Measurements from ENCODE around the gene VRK3. TPM values are rescaled to one million over a fixed set of nuclear protein-coding genes. Genes with fewer than 3 reads are reported as not detected.

VRK3 gene
- total and polyA plus RNA-seq, 2 donors (not counting 3 experiments of a cell fraction or from before 2014, with no cell fraction given) = 20.4 to 36.0 TPM

DNA sequence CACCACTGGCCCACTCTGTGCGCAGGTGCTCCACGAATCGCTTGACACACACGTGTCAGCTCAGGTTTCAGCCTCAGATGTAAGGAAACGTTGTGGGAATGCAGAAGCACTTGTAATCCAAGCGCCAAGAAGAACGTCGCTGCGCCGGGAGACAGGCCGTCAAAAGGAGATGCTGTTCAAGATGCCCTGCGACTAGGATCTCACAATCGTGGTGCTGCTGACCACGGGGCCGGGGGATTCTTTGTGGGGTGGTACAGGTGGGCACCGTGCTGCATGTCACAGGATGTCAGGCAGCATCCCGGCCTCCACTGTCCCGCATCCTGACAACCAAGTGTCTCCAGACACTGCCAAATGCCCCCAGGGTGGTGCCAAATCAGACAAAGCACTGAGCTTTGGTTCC, 47.3 kb downstream of the VRK3 start:
- H3K36me3 ChIP-seq (ENCODE audit: control insufficient read depth in 2 of 2, extremely low read depth in 1 of 2, insufficient read depth in 2 of 2, low read length in 2 of 2) = no peaks in the 10 kb centered on the region
- H3K27me3 ChIP-seq (ENCODE audit: control insufficient read depth in 2 of 2, insufficient read depth in 2 of 2, low read length in 2 of 2) = no peaks in the 10 kb centered on the region
- intact Hi-C loops (cut with micrococcal nuclease) = no loop called here
- no TSS peak for BruUV-seq (replicated peaks)
- ChIA-PET POLR2A (no interaction called here), CTCF (interaction anchor here (0.9 to 1.7 kb wide), 4 partner anchors 23 to 40 kb away, joined by 3 to 7 read pairs (median 3); no protein-coding TSS in a partner anchor)
- no peaks in the 10 kb centered on the region for H3K9me1 ChIP-seq (replicated peaks; ENCODE audit: control insufficient read depth, extremely low read depth, insufficient read depth, low read length)
- no peaks in the 10 kb centered on the region for H3K79me2 ChIP-seq (ENCODE audit: control insufficient read depth, insufficient read depth, low read length)
- FAIRE-seq = no peak
- H3K9ac ChIP-seq (replicated peaks; ENCODE audit: extremely low read depth, insufficient read depth, low read length) = no peak overlapping the region
- TF ChIP-seq GATA2 (IDR thresholded peaks at IDR 0.05; ENCODE audit: insufficient read depth, insufficient read length, low read depth, low read length) = no peak
- TF ChIP-seq JUN (IDR thresholded peaks at IDR 0.05; ENCODE audit: borderline replicate concordance, insufficient read depth, insufficient read length, low read depth) = no peak
- TF ChIP-seq, protein P1, sequence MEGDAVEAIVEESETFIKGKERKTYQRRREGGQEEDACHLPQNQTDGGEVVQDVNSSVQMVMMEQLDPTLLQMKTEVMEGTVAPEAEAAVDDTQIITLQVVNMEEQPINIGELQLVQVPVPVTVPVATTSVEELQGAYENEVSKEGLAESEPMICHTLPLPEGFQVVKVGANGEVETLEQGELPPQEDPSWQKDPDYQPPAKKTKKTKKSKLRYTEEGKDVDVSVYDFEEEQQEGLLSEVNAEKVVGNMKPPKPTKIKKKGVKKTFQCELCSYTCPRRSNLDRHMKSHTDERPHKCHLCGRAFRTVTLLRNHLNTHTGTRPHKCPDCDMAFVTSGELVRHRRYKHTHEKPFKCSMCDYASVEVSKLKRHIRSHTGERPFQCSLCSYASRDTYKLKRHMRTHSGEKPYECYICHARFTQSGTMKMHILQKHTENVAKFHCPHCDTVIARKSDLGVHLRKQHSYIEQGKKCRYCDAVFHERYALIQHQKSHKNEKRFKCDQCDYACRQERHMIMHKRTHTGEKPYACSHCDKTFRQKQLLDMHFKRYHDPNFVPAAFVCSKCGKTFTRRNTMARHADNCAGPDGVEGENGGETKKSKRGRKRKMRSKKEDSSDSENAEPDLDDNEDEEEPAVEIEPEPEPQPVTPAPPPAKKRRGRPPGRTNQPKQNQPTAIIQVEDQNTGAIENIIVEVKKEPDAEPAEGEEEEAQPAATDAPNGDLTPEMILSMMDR (IDR thresholded peaks at IDR 0.05; ENCODE audit: extremely low read depth in 1 of 2, insufficient read depth in 1 of 2, low read depth in 1 of 2, low read length in 2 of 2) = no peak
- no peak for TF ChIP-seq MYC (IDR thresholded peaks at IDR 0.05; ENCODE audit: low read depth, low read length)
- no peak for TF ChIP-seq POLR2AphosphoS5 (IDR thresholded peaks at IDR 0.05; ENCODE audit: insufficient read depth, low read depth, low read length)
- TF ChIP-seq FOS (IDR thresholded peaks at IDR 0.05; ENCODE audit: borderline replicate concordance, insufficient read depth, low read length) = no peak
- no peak for TF ChIP-seq POLR2A (IDR thresholded peaks at IDR 0.05; ENCODE audit: low read depth, low read length)
- no peak for TF ChIP-seq EZH2 (IDR thresholded peaks at IDR 0.05; ENCODE audit: borderline replicate concordance, low read depth, low read length, severe bottlenecking)
- no peak for TF ChIP-seq MAX (IDR thresholded peaks at IDR 0.05; ENCODE audit: insufficient read depth, insufficient read length)
- dilution Hi-C loops (cut with MboI; ENCODE audit: extremely low pct_ligation_motif_present, low sequenced_read_pairs) = no loop called here
- H4K20me1 ChIP-seq (replicated peaks; ENCODE audit: control insufficient read depth, extremely low read depth, insufficient read depth, low read length) = no peaks in the 10 kb centered on the region
- no peak for DNase-seq (ENCODE audit: low read depth, low spot score)
- H2AFZ ChIP-seq (ENCODE audit: low read depth, low read length) = no peak overlapping the region
- H3K4me2 ChIP-seq (ENCODE audit: insufficient read depth, low read length) = no peak overlapping the region
- H3K4me3 ChIP-seq (replicated peaks in 1 of 3; ENCODE audit: insufficient read depth in 1 of 3, low read depth in 1 of 3, low read length in 3 of 3) = no peak overlapping the region
- no peak overlapping the region for H3K27ac ChIP-seq (ENCODE audit: insufficient read depth, low read depth, low read length)
- no peaks in the 10 kb centered on the region for H3K4me1 ChIP-seq (ENCODE audit: control insufficient read depth, extremely low read depth, insufficient read depth, low read length)
- H3K9me3 ChIP-seq (replicated peaks; ENCODE audit: control insufficient read depth, insufficient read depth, low read length) = no peaks in the 10 kb centered on the region

Measured in endothelial cell of umbilical vein (primary cell).